ENCODE data around the gene GNG5.
A peak's percentile ranks its signal among the peaks of the same experiment; 100 is the strongest.

The GNG5 gene

GRCh38 chr1:84504580-84505492 lies 1.5 kb downstream of the GNG5 start:
- no peak for TF ChIP-seq CTCF (conservative IDR thresholded peaks at IDR 0.05)
- peak overlapping the region; percentile 88 for H3K27ac ChIP-seq

- H3K27ac ChIP-seq, result no peak overlapping the region
- TF ChIP-seq CTCF (conservative IDR thresholded peaks at IDR 0.05), result no peak
These were observed 3.5 kb downstream of the GNG5 start for GRCh38 chr1:84502927-84503326.

DNA sequence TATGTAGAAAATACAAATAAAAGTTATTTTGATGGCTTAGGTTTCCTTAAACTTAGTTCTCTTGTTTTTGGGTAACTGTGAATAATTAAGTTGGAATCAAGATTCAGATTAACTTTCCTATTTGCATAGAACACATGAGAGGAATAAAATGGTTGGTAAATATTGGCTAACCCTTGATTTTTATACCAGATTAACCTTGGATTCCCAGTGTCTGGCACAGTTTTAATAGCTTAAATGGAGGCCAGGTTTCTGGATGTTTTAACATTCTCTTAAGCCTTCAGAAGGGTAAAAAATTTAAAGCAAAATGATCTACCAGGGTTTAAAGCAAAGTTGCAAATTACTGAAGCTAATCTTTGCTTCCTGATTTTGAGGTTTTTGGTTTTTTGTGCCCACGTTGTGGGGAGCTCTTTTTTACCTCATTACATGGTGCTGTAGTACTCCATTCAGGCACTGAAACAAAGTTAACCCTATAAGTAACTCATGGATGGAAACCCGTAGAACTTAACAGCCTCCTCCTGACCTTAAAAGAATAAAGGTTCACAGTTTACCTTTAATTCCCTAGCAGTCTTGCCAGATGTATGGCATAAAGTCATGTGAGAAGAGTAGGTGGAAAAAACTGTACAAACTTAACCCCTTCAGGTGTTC lies 8.6 kb downstream of the GNG5 start:
- TF ChIP-seq CTCF (conservative IDR thresholded peaks at IDR 0.05), result no peak
- H3K27ac ChIP-seq, result peak overlapping the region; percentile 64

GRCh38 chr1:84496498-84496897 lies 9.9 kb downstream of the GNG5 start:
- no peak for TF ChIP-seq CTCF (conservative IDR thresholded peaks at IDR 0.05)
- peak overlapping the region; percentile 64 for H3K27ac ChIP-seq

- no peak for TF ChIP-seq CTCF (conservative IDR thresholded peaks at IDR 0.05)
- no peak overlapping the region for H3K27ac ChIP-seq
These were observed 12.6 kb downstream of the GNG5 start for GRCh38 chr1:84493747-84494146.

GRCh38 chr1:84492726-84493125 lies 13.7 kb downstream of the GNG5 start:
- H3K27ac ChIP-seq, result no peak overlapping the region
- TF ChIP-seq CTCF (conservative IDR thresholded peaks at IDR 0.05), result no peak

- TF ChIP-seq CTCF (conservative IDR thresholded peaks at IDR 0.05), result no peak
- H3K27ac ChIP-seq, result no peak overlapping the region
These were observed 16.6 kb downstream of the GNG5 start for GRCh38 chr1:84489766-84490165.

Measured in VCaP (cell line).